GM19240 (cell line): ENCODE results near the gene DPYD.

ENCODE experiments used
- DNase-seq: peaks from one replicate; pipeline ENCODE4 v3.0.0; 2011; ENCODE audit warnings: low spot score; ENCODE audit not compliant: insufficient read length

The DPYD gene

GRCh38 chr1:97791251-97791650 is 129.6 kb downstream of the DPYD start:
- no peak for DNase-seq

GRCh38 chr1:97787231-97787630 is 133.6 kb downstream of the DPYD start:
- DNase-seq, result no peak

DNA sequence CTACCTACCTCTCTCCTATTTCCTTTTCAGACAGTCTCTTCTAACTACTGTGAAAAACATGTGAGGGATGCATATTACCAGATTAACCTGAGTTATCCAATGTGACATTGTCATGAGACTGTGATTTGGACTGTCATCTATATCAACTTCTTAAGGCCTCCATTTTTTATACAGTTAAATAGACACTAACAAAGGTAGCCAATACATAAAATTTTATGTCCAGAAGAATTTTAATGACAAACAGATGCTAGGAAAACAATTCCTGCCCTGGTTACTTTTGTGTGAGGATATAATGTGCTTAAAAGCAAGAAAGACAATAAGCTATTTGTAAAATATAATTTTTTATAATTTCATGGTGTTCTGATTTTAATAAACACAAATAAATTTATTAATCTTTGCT is 136.2 kb downstream of the DPYD start:
- no peak for DNase-seq

GRCh38 chr1:97783751-97784150 is 137.1 kb downstream of the DPYD start:
- DNase-seq, result no peak

GRCh38 chr1:97781762-97782337 is 139.0 kb downstream of the DPYD start:
- no peak for DNase-seq

DNA sequence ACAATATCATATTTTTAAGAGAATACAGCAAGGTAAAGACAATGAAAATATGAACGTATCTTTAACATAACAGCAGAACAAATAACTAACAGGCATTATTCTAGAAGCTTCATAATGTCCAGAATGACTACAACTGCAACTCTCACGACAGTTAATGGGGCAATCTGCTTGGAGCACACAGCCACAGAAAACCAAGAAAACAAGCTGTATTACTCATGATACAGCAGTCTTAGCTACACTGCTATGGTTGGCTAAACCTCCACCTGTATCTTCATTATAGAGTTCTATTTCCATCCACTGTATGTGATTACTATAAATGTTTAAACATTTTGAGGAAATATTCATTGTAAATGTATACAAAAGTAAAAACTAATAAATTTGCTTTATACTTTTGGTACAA is 139.9 kb downstream of the DPYD start:
- DNase-seq, result no peak

GRCh38 chr1:97778718-97779117 is 142.1 kb downstream of the DPYD start:
- DNase-seq, result no peak

DNA sequence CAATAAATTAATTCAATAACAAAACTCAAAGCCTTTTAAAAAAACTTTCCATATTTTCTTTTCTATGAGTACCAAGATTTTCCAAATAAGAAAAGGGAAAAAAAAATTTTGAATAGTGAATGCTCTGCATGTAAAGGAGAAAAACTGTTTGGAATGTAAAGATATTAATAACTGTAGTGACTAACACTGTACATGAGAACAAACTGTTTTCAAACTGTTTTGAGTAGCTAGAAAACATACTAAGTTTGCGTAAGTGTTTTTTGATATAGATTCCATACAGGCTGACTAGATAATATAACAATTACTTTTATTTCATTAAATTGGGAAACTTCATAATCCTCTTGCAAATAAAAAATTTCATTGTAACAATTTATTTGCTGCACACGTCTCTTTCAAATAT is 150.5 kb downstream of the DPYD start:
- DNase-seq, result no peak

GRCh38 chr1:97767381-97767780 is 153.5 kb downstream of the DPYD start:
- DNase-seq, result no peak

- no peak for DNase-seq
Measured at GRCh38 chr1:97764991-97765390, 155.8 kb downstream of the DPYD start.

- DNase-seq, result no peak
Measured at GRCh38 chr1:97761637-97762036, 159.2 kb downstream of the DPYD start.

- no peak for DNase-seq
Measured at GRCh38 chr1:97759078-97759477, 161.8 kb downstream of the DPYD start.

- no peak for DNase-seq
Measured at GRCh38 chr1:97758541-97759057, 162.2 kb downstream of the DPYD start.

DNA sequence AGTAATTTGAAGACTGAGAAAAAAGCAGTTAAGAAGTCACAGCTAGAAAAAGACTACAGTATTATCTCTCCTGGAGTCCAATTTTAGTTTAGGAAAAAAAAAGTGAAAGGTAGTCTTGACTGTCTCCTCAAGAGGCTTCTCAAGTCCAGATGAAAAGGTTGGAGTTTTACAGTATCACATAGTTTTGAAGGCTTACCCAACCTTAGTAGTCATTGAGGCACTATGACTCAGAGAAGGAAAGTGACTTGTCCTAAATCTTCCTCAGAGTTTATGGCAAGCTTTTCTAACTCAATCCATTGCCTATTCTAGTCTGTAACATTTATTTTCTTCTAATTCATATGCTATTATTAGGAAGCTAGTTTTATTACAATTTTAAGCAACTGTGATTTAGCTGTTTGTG is 174.9 kb downstream of the DPYD start:
- no peak for DNase-seq

DNA sequence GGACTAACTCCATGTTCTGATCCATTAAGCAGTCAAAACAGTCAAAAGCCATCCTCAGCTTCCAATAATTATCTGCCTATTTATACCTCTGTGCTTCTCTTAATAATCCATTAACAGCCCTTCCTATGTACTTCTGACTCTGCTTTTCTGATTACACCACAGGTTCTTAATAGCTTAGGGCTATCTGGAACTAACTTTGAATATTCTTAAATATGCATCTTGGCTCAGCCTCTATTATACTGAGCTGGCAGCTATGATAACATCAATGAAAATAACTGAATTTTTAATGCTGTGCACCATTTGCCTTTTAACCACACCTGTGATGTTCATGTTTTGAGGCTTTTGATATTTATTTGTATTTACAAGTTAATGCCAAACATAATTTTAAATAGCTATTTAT is 175.9 kb downstream of the DPYD start:
- DNase-seq, result no peak

DNA sequence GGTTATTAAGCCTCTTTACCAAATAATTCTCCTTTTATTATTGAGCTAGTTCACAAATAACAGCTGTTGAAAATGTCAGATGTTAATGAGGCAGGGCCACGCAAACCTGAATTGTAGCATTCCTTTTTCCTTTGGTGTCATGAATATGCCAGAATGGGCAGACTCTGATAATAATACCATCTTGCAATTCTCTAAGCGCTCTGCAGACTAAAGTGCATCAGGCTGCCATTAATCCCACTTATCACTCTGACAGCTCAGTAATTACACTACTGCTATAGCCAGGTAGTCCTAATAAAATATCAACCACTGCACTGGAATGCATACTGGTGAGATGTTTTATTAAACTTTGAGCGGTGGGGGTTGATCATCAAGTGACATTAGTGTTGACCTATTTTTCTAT is 177.7 kb downstream of the DPYD start:
- no peak for DNase-seq

DNA sequence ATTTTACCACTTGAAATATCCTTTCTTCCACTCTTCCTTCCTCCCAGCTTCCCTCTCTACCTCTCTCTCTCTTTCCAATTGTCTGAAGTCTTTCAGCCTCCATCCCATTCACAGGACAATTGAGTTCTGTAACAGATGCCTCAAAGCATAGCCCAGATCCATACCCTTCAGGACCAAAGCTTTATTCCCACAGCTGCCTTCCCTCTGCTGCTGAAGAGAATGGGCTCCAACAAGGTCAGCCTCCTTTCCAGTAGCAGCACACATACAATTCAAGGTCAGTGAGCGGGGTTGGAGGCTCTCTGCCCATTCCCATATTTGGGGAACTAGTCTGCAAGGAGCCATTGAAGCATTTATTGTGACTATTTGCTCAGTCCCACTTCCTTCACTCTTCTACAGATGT is 179.9 kb downstream of the DPYD start:
- DNase-seq, result no peak

GRCh38 chr1:97739596-97740103 is 181.2 kb downstream of the DPYD start:
- DNase-seq, result no peak

DNA sequence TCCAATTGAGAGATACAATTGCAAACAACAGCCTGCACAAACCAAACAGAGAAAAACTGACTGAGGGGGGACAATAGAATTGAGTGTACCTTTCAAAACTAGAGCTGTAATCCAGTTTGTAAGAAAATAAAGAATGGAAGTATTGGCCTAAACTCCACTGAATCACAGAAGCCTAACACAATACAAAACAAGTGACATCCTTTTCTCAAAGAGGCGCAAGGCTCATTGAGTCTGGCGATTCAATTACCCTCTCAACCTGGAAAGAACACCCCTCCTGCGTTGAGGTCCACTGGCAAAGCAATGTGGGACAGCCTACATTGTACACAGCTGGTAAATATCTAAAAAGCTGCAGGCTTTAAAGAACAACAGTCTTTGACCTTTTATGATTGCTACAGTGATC is 182.6 kb downstream of the DPYD start:
- DNase-seq, result no peak

GRCh38 chr1:97730271-97730670 is 190.6 kb downstream of the DPYD start:
- no peak for DNase-seq

DNA sequence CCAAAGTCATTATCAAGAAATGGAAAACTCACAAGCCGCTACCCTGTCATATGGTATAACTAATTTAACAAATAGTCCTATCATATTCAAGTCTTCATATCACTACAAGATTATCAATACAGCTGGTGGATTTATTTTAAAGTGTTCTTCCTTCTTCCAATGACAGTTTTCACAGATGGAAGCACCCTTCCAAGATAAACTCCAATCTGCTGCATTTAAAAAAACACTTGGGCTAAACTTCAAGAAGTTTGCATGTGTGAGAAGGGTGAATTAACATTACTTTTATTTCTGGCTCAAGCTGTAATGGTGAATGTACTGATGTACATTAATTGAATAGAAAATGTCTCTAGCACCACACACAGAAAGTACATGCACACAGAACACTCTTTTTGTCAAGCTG is 192.4 kb downstream of the DPYD start:
- DNase-seq, result no peak

DNA sequence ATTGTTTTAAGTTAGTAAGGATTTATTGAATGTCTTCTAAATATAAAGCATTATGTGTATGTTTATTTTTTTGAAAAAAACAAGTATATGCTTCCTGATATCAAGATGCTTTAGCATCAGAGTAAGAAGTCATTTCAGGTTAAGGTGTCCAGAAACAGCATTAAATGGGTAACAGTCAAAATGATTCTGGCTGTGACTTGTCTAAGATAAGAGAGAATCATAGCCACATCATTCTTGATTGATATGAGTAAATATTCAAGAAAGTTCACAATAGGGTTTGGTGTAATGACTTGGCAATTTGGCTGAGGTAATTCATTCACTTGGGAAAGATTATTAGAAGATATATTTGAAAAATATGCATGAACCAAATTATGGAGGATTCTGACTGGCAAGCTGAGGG is 193.8 kb downstream of the DPYD start:
- DNase-seq, result no peak

DNA sequence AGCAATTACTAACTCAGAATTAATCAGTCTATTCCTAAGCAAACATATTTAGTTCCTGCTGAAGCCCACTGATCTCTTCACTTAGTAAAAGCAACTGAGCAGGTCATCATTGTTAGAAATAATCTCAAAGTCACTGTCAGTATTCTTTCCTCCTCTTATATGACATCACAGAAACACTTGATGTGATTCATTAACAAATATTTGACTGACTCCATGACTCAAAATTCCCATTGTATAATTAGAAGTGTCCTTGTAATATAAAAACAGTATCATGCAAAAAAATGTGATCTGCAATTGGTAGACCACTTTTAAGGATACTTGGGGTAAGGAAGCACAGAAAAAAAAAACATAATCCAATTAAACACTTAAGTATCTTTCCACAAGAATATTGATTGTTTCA is 194.4 kb downstream of the DPYD start:
- DNase-seq, result no peak

DNA sequence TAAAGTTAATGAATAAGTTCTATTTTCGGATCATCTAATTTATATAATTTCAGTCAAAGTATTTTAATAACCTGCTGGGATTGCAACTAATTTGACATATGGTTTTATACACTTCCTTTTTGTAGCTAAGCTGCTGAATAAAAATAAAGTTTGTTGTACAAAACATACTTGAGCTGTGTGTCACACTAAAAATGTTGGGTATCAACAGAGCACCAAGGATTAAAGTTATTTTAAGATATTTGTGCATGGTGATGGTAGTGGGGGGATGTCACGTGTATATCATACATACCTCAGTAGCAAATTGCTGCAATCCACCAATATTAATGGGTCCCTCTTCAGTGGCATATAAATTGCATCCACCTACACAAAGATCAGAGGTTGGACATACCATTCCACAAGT is 199.6 kb downstream of the DPYD start:
- no peak for DNase-seq
